WTC11 (cell line): ENCODE measurements around the gene TMEM131L.

Experiments
- ATF1 ChIP-seq: sonication (generic); formaldehyde crosslinking; IDR thresholded peaks from 2 replicates; pipeline ENCODE4 v1.8.1; 2023; ENCODE audit warnings: mild to moderate bottlenecking, moderate library complexity, missing genetic modification reagents
- ATF2 ChIP-seq: sonication (generic); formaldehyde crosslinking; IDR thresholded peaks from 2 replicates; pipeline ENCODE4 v1.8.1; 2022; ENCODE audit warnings: low read depth, missing genetic modification reagents, borderline replicate concordance
- CTCF ChIP-seq: fragments of 200-600 bp; IDR thresholded peaks from 2 replicates; pipeline ENCODE4 v1.8.0; 2022; ENCODE audit warnings: antibody characterized with exemption
- TCF7 ChIP-seq: sonication (generic); formaldehyde crosslinking; IDR thresholded peaks from 2 replicates; pipeline ENCODE4 v1.8.0; 2022; ENCODE audit warnings: mild to moderate bottlenecking, low read depth, missing genetic modification reagents, moderate library complexity
- USF2 ChIP-seq: sonication (generic); formaldehyde crosslinking; IDR thresholded peaks from 2 replicates; pipeline ENCODE4 v1.8.1; 2023; ENCODE audit warnings: mild to moderate bottlenecking, missing genetic modification reagents, moderate library complexity

GRCh38 chr4:153453402-153453801 is 12.8 kb upstream of the TMEM131L start:
- no peak for TF ChIP-seq CTCF
- no peak for TF ChIP-seq USF2 (CRISPR knock-in tag)
- no peak for TF ChIP-seq ATF2 (CRISPR knock-in tag)
- TF ChIP-seq ATF1 (CRISPR knock-in tag) = no peak
- TF ChIP-seq TCF7 (CRISPR knock-in tag) = no peak
